ENCODE measurements around the gene LOXL1. TPM values are rescaled to one million over a fixed set of nuclear protein-coding genes. Genes with fewer than 3 reads are reported as not detected.
"Not testable (repeated sequence)": the region's sequence is repeated elsewhere in the genome, so short reads cannot be mapped to it uniquely, and the experiment has no call there.

The LOXL1 gene
- total and polyA plus RNA-seq, 9 of the 15 experiments (the other 6 are each of a cell fraction or from before 2014, with no cell fraction given): 0.14 TPM; not detected in 8

DNA sequence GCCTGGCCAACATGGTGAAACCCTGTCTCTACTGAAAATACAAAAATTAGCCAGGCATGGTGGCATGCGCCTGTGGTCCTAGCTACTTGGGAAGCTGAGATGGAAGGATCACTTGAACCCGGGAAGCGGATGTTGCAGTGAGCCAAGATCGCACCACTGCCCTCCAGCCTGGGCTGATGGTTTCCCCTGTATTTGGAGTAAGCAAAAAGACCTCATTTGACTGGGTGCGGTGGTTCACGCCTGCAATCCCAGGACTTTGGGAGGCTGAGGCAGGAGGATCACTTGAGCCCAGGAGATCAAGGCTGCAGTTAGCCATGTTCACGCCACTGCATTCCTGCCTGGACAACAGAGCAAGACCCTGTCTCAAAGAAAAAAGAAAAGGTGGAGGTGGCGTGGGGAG lies 12.3 kb downstream of the LOXL1 start:
- TF ChIP-seq ZNF121 (CRISPR knock-in tag; conservative IDR thresholded peaks at IDR 0.05): peak; percentile 20; the same call in 1 of the 2 replicates
- H3K79me2 ChIP-seq (ENCODE audit: control insufficient read depth, insufficient read depth, low read length); FAIRE-seq; H3K36me3 ChIP-seq (ENCODE audit: control insufficient read depth, insufficient read depth, low read length); H3K4me3 ChIP-seq; H3K9ac ChIP-seq (ENCODE audit: insufficient read depth in 1 of 2, low read depth in 2 of 2, low read length in 2 of 2); H3K9me3 ChIP-seq (replicated peaks; ENCODE audit: control insufficient read depth, insufficient read depth, low read depth, low read length); CTCF ChIA-PET (ENCODE audit: low intra/inter-chr PET ratio); H3K27ac ChIP-seq (ENCODE audit: extremely low read depth, low read depth, low read length); H3K4me1 ChIP-seq (replicated peaks in 1 of 2; ENCODE audit: control insufficient read depth in 2 of 2, insufficient read depth in 2 of 2, low read length in 2 of 2); H2AFZ ChIP-seq (ENCODE audit: low read depth, low read length); BruUV-seq (replicated peaks); intact Hi-C loops (cut with micrococcal nuclease); ATAC-seq; DNase-seq (ENCODE audit: extremely low read depth in 1 of 4, low spot score in 3 of 4); H4K20me1 ChIP-seq (replicated peaks; ENCODE audit: control insufficient read depth, insufficient read depth, low read length); H3K9me1 ChIP-seq (ENCODE audit: control insufficient read depth, insufficient read depth, low read length); in situ Hi-C loops (cut with MboI); H3K4me2 ChIP-seq (ENCODE audit: insufficient read depth, low read length): not testable (repeated sequence)
- WGBS (ENCODE audit: insufficient coverage, low coverage, missing lambda C conversion rate): 12% methylated on average over 8 of the region's 8 CpGs
- peaks cover 8 to 61% of the 10 kb centered on the region in 2 experiments; a peak in 4 of 5 replicates for H3K27me3 ChIP-seq (ENCODE audit: control insufficient read depth in 2 of 2, insufficient read depth in 2 of 2, low read length in 2 of 2)
- POLR2A ChIA-PET: interaction anchor here (0.7 kb wide), 1 partner anchor 9 kb away, joined by 3 read pairs; no protein-coding TSS in a partner anchor

DNA sequence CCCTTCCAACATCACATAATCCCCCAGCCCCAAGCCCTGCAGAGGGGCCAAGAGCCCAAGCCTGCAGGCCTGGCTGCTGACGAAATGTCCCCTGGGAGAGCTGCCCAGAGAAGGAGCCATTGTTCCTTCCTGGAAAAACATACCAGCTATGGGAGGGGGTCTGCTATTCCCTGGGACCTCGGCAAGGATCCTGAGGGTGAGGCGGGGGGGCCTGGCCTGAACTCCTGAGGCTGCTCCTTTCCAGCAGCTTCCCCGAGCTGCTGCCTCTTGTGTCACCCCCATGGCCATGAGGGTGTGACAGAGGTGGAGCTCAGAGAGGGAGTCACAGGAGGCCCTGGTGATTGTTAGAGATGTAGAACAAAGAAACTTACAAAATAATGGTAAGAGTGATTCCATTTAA lies 12.9 kb downstream of the LOXL1 start:
- no TSS peak for BruUV-seq (replicated peaks)
- Histone ChIP-seq H3K4me1 (replicated peaks in 1 of 2; ENCODE audit: control insufficient read depth in 2 of 2, insufficient read depth in 2 of 2, low read length in 2 of 2) (no peaks in the 10 kb centered on the region), H3K27ac (ENCODE audit: extremely low read depth, low read depth, low read length) (no peak overlapping the region), H3K9me3 (replicated peaks; ENCODE audit: control insufficient read depth, insufficient read depth, low read depth, low read length) (no peaks in the 10 kb centered on the region), H3K4me2 (ENCODE audit: insufficient read depth, low read length) (no peak overlapping the region), H3K79me2 (ENCODE audit: control insufficient read depth, insufficient read depth, low read length) (no peaks in the 10 kb centered on the region), H4K20me1 (replicated peaks; ENCODE audit: control insufficient read depth, insufficient read depth, low read length) (0 out of 2 replicates have a peak, but pooled peaks cover 10% of the 10 kb centered on the region), H3K9ac (ENCODE audit: insufficient read depth in 1 of 2, low read depth in 2 of 2, low read length in 2 of 2) (no peak overlapping the region), H2AFZ (ENCODE audit: low read depth, low read length) (no peak overlapping the region), H3K4me3 (no peak overlapping the region), H3K36me3 (ENCODE audit: control insufficient read depth, insufficient read depth, low read length) (no peaks in the 10 kb centered on the region), H3K9me1 (ENCODE audit: control insufficient read depth, insufficient read depth, low read length) (no peaks in the 10 kb centered on the region), H3K27me3 (ENCODE audit: control insufficient read depth in 2 of 2, insufficient read depth in 2 of 2, low read length in 2 of 2) (peaks cover 8 to 58% of the 10 kb centered on the region in 2 experiments; a peak in 4 of 5 replicates)
- CTCF ChIA-PET (ENCODE audit: low intra/inter-chr PET ratio): no interaction called here
- 0% methylated on average over 4 of the region's 4 CpGs for WGBS (ENCODE audit: insufficient coverage, low coverage, missing lambda C conversion rate)
- TF ChIP-seq HIVEP1 (CRISPR knock-in tag; IDR thresholded peaks at IDR 0.05) (no peak), BHLHE40 (IDR thresholded peaks at IDR 0.05; ENCODE audit: low read length) (no peak), MCM7 (IDR thresholded peaks at IDR 0.05) (no peak), BRD4 (IDR thresholded peaks at IDR 0.05) (no peak), PYGO2 (tag; IDR thresholded peaks at IDR 0.05) (no peak), FUS (optimal IDR thresholded peaks at IDR 0.05; ENCODE audit: low read depth, low read length) (no peak), SMARCE1 (IDR thresholded peaks at IDR 0.05) (no peak), ERF (CRISPR knock-in tag; IDR thresholded peaks at IDR 0.05) (no peak), SRSF9 (IDR thresholded peaks at IDR 0.05; ENCODE audit: borderline replicate concordance, low read depth, low read length) (no peak), ZNF174 (CRISPR knock-in tag; IDR thresholded peaks at IDR 0.05) (no peak), CREBBP (IDR thresholded peaks at IDR 0.05; ENCODE audit: low read depth, low read length) (no peak)
- TF ChIP-seq, protein P1, sequence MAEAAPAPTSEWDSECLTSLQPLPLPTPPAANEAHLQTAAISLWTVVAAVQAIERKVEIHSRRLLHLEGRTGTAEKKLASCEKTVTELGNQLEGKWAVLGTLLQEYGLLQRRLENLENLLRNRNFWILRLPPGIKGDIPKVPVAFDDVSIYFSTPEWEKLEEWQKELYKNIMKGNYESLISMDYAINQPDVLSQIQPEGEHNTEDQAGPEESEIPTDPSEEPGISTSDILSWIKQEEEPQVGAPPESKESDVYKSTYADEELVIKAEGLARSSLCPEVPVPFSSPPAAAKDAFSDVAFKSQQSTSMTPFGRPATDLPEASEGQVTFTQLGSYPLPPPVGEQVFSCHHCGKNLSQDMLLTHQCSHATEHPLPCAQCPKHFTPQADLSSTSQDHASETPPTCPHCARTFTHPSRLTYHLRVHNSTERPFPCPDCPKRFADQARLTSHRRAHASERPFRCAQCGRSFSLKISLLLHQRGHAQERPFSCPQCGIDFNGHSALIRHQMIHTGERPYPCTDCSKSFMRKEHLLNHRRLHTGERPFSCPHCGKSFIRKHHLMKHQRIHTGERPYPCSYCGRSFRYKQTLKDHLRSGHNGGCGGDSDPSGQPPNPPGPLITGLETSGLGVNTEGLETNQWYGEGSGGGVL (CRISPR knock-in tag; IDR thresholded peaks at IDR 0.05): no peak
- TF ChIP-seq, protein P2, sequence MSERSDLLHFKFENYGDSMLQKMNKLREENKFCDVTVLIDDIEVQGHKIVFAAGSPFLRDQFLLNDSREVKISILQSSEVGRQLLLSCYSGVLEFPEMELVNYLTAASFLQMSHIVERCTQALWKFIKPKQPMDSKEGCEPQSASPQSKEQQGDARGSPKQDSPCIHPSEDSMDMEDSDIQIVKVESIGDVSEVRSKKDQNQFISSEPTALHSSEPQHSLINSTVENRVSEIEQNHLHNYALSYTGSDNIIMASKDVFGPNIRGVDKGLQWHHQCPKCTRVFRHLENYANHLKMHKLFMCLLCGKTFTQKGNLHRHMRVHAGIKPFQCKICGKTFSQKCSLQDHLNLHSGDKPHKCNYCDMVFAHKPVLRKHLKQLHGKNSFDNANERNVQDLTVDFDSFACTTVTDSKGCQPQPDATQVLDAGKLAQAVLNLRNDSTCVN (CRISPR knock-in tag; IDR thresholded peaks at IDR 0.05): no peak
- in situ Hi-C loops (cut with MboI) (no loop called here), intact Hi-C loops (cut with micrococcal nuclease) (no loop called here)
- POLR2A ChIA-PET: interaction anchor here (0.7 kb wide), 1 partner anchor 142 kb away, joined by 4 read pairs; no protein-coding TSS in a partner anchor
- no peak for ATAC-seq
- no peak for FAIRE-seq
- no peak for DNase-seq (ENCODE audit: extremely low read depth in 1 of 4, low spot score in 3 of 4)

All from K562 (cell line).